Prostate gland (tissue), 2 donors: ENCODE results near the gene FIGN.

Source experiments
- CTCF ChIP-seq, 4 experiments: fragments of 200-600 bp in 2 of 4; fragments of 450-650 bp in 2 of 4; sonication (generic) in 2 of 4; IDR thresholded peaks; 1 replicate in 3 of 4; 2 replicates in 1 of 4; pipeline ENCODE4 v1.5.1; 2016 to 2019; ENCODE audit warnings: antibody characterized with exemption in 4 of 4, mild to moderate bottlenecking in 2 of 4, moderate library complexity in 2 of 4
- POLR2A ChIP-seq: fragments of 450-650 bp; IDR thresholded peaks from one replicate; pipeline ENCODE4 v1.6.1; 2016; ENCODE audit warnings: antibody characterized with exemption, mild to moderate bottlenecking

GRCh38 chr2:163716101-163716500 lies 19.7 kb downstream of the FIGN start:
- TF ChIP-seq CTCF (IDR thresholded peaks at IDR 0.05) = no peak
- TF ChIP-seq POLR2A = no peak
